Trophoblast cell (in vitro differentiated cells and primary cell): ENCODE measurements around the gene ITFG1.
"Not testable (repeated sequence)": the region's sequence is repeated elsewhere in the genome, so short reads cannot be mapped to it uniquely, and the experiment has no call there.

Experiments used
- DNase-seq, 2 donors: peaks; one replicate each; pipeline ENCODE4 v3.0.0-alpha.2; 2016
- H2AFZ ChIP-seq: 2 replicates; pipeline ENCODE4 v1.6.1; 2013; ENCODE audit warnings: low read length, moderate library complexity, mild to moderate bottlenecking; ENCODE audit not compliant: insufficient read depth, poor library complexity
- H2AK5ac ChIP-seq: 2 replicates; pipeline ENCODE4 v1.6.1; 2013; ENCODE audit warnings: mild to moderate bottlenecking, low read length
- H2BK120ac ChIP-seq: 2 replicates; pipeline ENCODE4 v1.6.1; 2013; ENCODE audit warnings: low read length, mild to moderate bottlenecking, moderate library complexity; ENCODE audit not compliant: insufficient read depth, poor library complexity
- H2BK12ac ChIP-seq: 2 replicates; pipeline ENCODE4 v1.6.1; 2013; ENCODE audit warnings: mild to moderate bottlenecking, low read length, moderate library complexity
- H2BK5ac ChIP-seq: 2 replicates; pipeline ENCODE4 v1.6.1; 2013; ENCODE audit warnings: low read length, low read depth, moderate library complexity, mild to moderate bottlenecking; ENCODE audit not compliant: poor library complexity
- H3K14ac ChIP-seq: 2 replicates; pipeline ENCODE4 v1.6.1; 2013; ENCODE audit warnings: mild to moderate bottlenecking, low read length
- H3K18ac ChIP-seq: 2 replicates; pipeline ENCODE4 v1.6.1; 2013; ENCODE audit warnings: mild to moderate bottlenecking, low read length
- H3K23ac ChIP-seq: 2 replicates; pipeline ENCODE4 v1.6.1; 2013; ENCODE audit warnings: low read length
- H3K27ac ChIP-seq: 2 replicates; pipeline ENCODE4 v1.5.1; 2013; ENCODE audit warnings: low read depth, mild to moderate bottlenecking, inconsistent platforms, low read length, moderate library complexity
- H3K27me3 ChIP-seq: 2 replicates; pipeline ENCODE4 v1.6.1; 2013; ENCODE audit warnings: inconsistent platforms, mild to moderate bottlenecking, low read length, moderate library complexity; ENCODE audit not compliant: insufficient read depth
- H3K36me3 ChIP-seq, 2 experiments: 1 replicate in 1 of 2; 2 replicates in 1 of 2; pipeline ENCODE4 v1.6.1; 2013; ENCODE audit warnings: low read length in 2 of 2, mild to moderate bottlenecking in 2 of 2, moderate library complexity in 1 of 2; ENCODE audit not compliant: insufficient read depth in 2 of 2, control insufficient read depth in 1 of 2
- H3K4ac ChIP-seq: 2 replicates; pipeline ENCODE4 v1.6.1; 2013; ENCODE audit warnings: low read depth, mild to moderate bottlenecking, low read length, moderate library complexity
- H3K4me1 ChIP-seq, 2 experiments: 1 replicate in 1 of 2; 2 replicates in 1 of 2; pipeline ENCODE4 v1.6.1; 2013; ENCODE audit warnings: low read length in 2 of 2, mild to moderate bottlenecking in 2 of 2, moderate library complexity in 1 of 2; ENCODE audit not compliant: insufficient read depth in 2 of 2, control insufficient read depth in 1 of 2
- H3K4me2 ChIP-seq: 2 replicates; pipeline ENCODE4 v1.6.1; 2013; ENCODE audit warnings: inconsistent platforms, mild to moderate bottlenecking, low read length, moderate library complexity
- H3K4me3 ChIP-seq: 2 replicates; pipeline ENCODE4 v1.5.1; 2013; ENCODE audit warnings: mild to moderate bottlenecking, low read depth, low read length, inconsistent platforms
- H3K79me1 ChIP-seq: one replicate; pipeline ENCODE4 v1.6.1; 2013; ENCODE audit warnings: low read length
- H3K79me2 ChIP-seq: 2 replicates; pipeline ENCODE4 v1.6.1; 2013; ENCODE audit warnings: low read length, mild to moderate bottlenecking; ENCODE audit not compliant: control insufficient read depth, insufficient read depth, poor library complexity
- H3K9ac ChIP-seq: 2 replicates; pipeline ENCODE4 v1.6.1; 2013; ENCODE audit warnings: mild to moderate bottlenecking, low read length
- H3K9me3 ChIP-seq: 2 replicates; pipeline ENCODE4 v1.6.1; 2013; ENCODE audit warnings: low read depth, mild to moderate bottlenecking, control low read depth, inconsistent platforms, low read length; ENCODE audit not compliant: insufficient read depth
- H4K12ac ChIP-seq: 2 replicates; pipeline ENCODE4 v1.6.1; 2013; ENCODE audit warnings: low read depth, mild to moderate bottlenecking, low read length, moderate library complexity
- H4K8ac ChIP-seq: 2 replicates; pipeline ENCODE4 v1.6.1; 2013; ENCODE audit warnings: low read depth, mild to moderate bottlenecking, low read length, moderate library complexity
- H4K91ac ChIP-seq: one replicate; pipeline ENCODE4 v1.6.1; 2013; ENCODE audit warnings: low read depth, mild to moderate bottlenecking, low read length, moderate library complexity
- WGBS: extraction: QIAGEN DNeasy Blood & Tissue Kit; methylation state at CpG from one replicate; pipeline ENCODE4 v1.1.7; 2013; ENCODE audit warnings: missing lambda C conversion rate; ENCODE audit not compliant: insufficient read length, insufficient coverage; ENCODE audit errors: extremely low coverage; 5-methylcytosine and 5-hydroxymethylcytosine counted together

The ITFG1 gene

DNA sequence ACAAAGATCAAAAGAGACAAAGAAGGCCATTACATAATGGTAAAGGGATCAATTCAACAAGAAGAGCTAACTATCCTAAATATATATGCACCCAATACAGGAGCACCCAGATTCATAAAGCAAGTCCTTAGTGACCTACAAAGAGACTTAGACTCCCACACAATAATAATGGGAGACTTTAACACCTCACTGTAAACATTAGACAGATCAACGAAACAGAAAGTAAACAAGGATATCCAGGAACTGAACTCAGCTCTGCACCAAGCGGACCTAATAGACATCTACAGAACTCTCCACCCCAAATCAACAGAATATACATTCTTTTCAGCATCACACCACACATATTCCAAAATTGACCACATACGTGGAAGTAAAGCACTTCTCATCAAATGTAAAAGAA is 20.8 kb downstream of the ITFG1 start:
- H4K12ac ChIP-seq, H4K91ac ChIP-seq, H3K79me1 ChIP-seq, H2AFZ ChIP-seq, H3K36me3 ChIP-seq, H2BK12ac ChIP-seq, H3K4ac ChIP-seq, H3K9me3 ChIP-seq, H3K79me2 ChIP-seq, H3K9ac ChIP-seq, H2BK120ac ChIP-seq, DNase-seq, H3K18ac ChIP-seq, H3K23ac ChIP-seq, H3K27me3 ChIP-seq, H3K27ac ChIP-seq, H3K4me1 ChIP-seq, H2AK5ac ChIP-seq, H3K4me2 ChIP-seq, H3K4me3 ChIP-seq, H2BK5ac ChIP-seq, H4K8ac ChIP-seq, H3K14ac ChIP-seq: not testable (repeated sequence)
- no CpG with 5 or more reads among the region's 3 CpGs for WGBS

- not testable (repeated sequence) for H3K18ac ChIP-seq, H3K4me2 ChIP-seq, H3K9ac ChIP-seq, H2AK5ac ChIP-seq, H3K23ac ChIP-seq, H2BK120ac ChIP-seq, H4K12ac ChIP-seq, DNase-seq, H3K79me1 ChIP-seq, H2AFZ ChIP-seq, H4K91ac ChIP-seq, H3K9me3 ChIP-seq, H3K79me2 ChIP-seq, H4K8ac ChIP-seq, H2BK5ac ChIP-seq, H3K27ac ChIP-seq, H3K4me1 ChIP-seq, H2BK12ac ChIP-seq, H3K4ac ChIP-seq, H3K27me3 ChIP-seq, H3K4me3 ChIP-seq, H3K14ac ChIP-seq, H3K36me3 ChIP-seq
- WGBS = no CpG with 5 or more reads among the region's 2 CpGs
These were observed 26.6 kb downstream of the ITFG1 start for GRCh38 chr16:47434274-47434673.

DNA sequence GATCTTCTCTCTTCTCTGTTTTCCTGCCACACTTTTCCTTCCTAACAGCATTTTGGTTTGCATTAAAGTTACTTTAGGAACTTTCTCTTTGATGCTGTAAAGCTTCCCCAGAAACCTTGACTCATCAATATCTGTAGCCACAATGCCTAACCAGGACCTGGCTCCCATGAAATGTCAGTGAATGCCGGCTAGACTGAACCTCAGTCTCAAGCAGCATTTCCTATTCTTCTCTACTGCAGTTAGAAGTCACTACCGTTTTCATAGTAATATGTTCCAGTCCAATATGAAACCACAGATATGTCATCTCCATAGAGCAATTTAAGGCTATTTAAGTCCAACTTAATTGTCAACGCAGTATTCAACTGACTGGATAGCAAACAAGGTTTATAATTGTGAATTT is 28.9 kb downstream of the ITFG1 start:
- no peak overlapping the region for H3K4me3 ChIP-seq
- H3K4me1 ChIP-seq = no peaks in the 10 kb centered on the region
- DNase-seq = no peak
- no peaks in the 10 kb centered on the region for H3K9me3 ChIP-seq
- no peak overlapping the region for H2AFZ ChIP-seq
- no peak overlapping the region for H2AK5ac ChIP-seq
- no peak overlapping the region for H3K27ac ChIP-seq
- H3K23ac ChIP-seq = no peak overlapping the region
- H3K79me1 ChIP-seq = no peaks in the 10 kb centered on the region
- no peak overlapping the region for H3K4me2 ChIP-seq
- H3K18ac ChIP-seq = no peak overlapping the region
- no peaks in the 10 kb centered on the region for H3K79me2 ChIP-seq
- no peak overlapping the region for H4K12ac ChIP-seq
- H2BK5ac ChIP-seq = no peak overlapping the region
- H3K9ac ChIP-seq = no peak overlapping the region
- no peak overlapping the region for H3K14ac ChIP-seq
- H3K36me3 ChIP-seq = peaks cover 2 to 3% of the 10 kb centered on the region in 2 experiments
- no peaks in the 10 kb centered on the region for H3K27me3 ChIP-seq
- H3K4ac ChIP-seq = no peak overlapping the region
- no CpG with 5 or more reads among the region's 3 CpGs for WGBS
- no peak overlapping the region for H2BK120ac ChIP-seq
- H4K8ac ChIP-seq = no peak overlapping the region
- H4K91ac ChIP-seq = no peak overlapping the region
- no peak overlapping the region for H2BK12ac ChIP-seq

GRCh38 chr16:47426806-47427205 is 34.1 kb downstream of the ITFG1 start:
- Histone ChIP-seq H4K8ac (no peak overlapping the region), H4K12ac (no peak overlapping the region), H4K91ac (no peak overlapping the region), H3K18ac (no peak overlapping the region), H3K79me2 (no peaks in the 10 kb centered on the region), H2BK120ac (no peak overlapping the region), H3K36me3 (peaks cover 9 to 10% of the 10 kb centered on the region in 2 experiments), H3K9ac (no peak overlapping the region), H2BK5ac (no peak overlapping the region), H3K79me1 (no peaks in the 10 kb centered on the region), H3K4me2 (no peak overlapping the region), H3K23ac (no peak overlapping the region), H3K14ac (no peak overlapping the region), H3K4me1 (no peaks in the 10 kb centered on the region), H3K27me3 (no peaks in the 10 kb centered on the region), H2AFZ (no peak overlapping the region), H2BK12ac (no peak overlapping the region), H3K4me3 (no peak overlapping the region), H3K27ac (no peak overlapping the region), H3K9me3 (no peaks in the 10 kb centered on the region), H3K4ac (no peak overlapping the region), H2AK5ac (no peak overlapping the region)
- no CpG with 5 or more reads among the region's 1 CpG for WGBS
- DNase-seq = no peak
